GM12801 (cell line): Measurements from ENCODE around the gene TBC1D22A.

Experiments used
- CTCF ChIP-seq: IDR thresholded peaks from one replicate; pipeline ENCODE4 v1.5.1; 2011; ENCODE audit warnings: control low read depth; ENCODE audit not compliant: insufficient read length; ENCODE audit errors: extremely low read depth

TBC1D22A gene

GRCh38 chr22:47189056-47189916 is 426.8 kb downstream of the TBC1D22A start:
- TF ChIP-seq CTCF: no peak

- TF ChIP-seq CTCF: no peak
These were observed 428.0 kb downstream of the TBC1D22A start for GRCh38 chr22:47190276-47190956.

- TF ChIP-seq CTCF: no peak
These were observed 428.7 kb downstream of the TBC1D22A start for GRCh38 chr22:47190957-47191670.

GRCh38 chr22:47191671-47192650 is 429.5 kb downstream of the TBC1D22A start:
- TF ChIP-seq CTCF: no peak

GRCh38 chr22:47192651-47193437 is 430.4 kb downstream of the TBC1D22A start:
- TF ChIP-seq CTCF: no peak

GRCh38 chr22:47193606-47194329 is 431.3 kb downstream of the TBC1D22A start:
- TF ChIP-seq CTCF: no peak
